G401 (cell line): ENCODE results near the gene TMEM89. TPM values are rescaled to one million over a fixed set of nuclear protein-coding genes. Genes with fewer than 3 reads are reported as not detected.

Source experiments
- total RNA-seq: library from RNA; depleted of rRNA; stranded (reverse); fragments of >200 nt; shearing (Covaris generic); gene quantifications from 2 replicates; pipeline ENCODE4 v1.2.3, GENCODE V29; 2014; rRNA removed

TMEM89 gene
- total RNA-seq, 1 experiment from 2014 or later: not detected

Other genes starting within 250 kb of the TMEM89 start
- 0.68 TPM in 1 of 2 replicates, not detected in the other for gene FBXW12, start 249.6 kb downstream of the TMEM89 start, total RNA-seq
- gene PLXNB1, start 191.7 kb downstream of the TMEM89 start, total RNA-seq: 10.7 and 23.5 TPM in 2 replicates
- 21.3 and 30.0 TPM in 2 replicates for gene CCDC51, start 181.7 kb downstream of the TMEM89 start, total RNA-seq
- gene TMA7, start 181.5 kb downstream of the TMEM89 start, total RNA-seq: 770 and 948 TPM in 2 replicates
- gene ATRIP, start 175.0 kb downstream of the TMEM89 start, total RNA-seq: 10.8 and 12.6 TPM in 2 replicates
- gene SHISA5, start 117.6 kb downstream of the TMEM89 start, total RNA-seq: 115 and 124 TPM in 2 replicates
- gene PFKFB4, start 65.0 kb downstream of the TMEM89 start, total RNA-seq: 9.7 and 18.8 TPM in 2 replicates
- gene UCN2, start 58.0 kb downstream of the TMEM89 start, total RNA-seq: not detected in 2 replicates
- 0.12 and 0.34 TPM in 2 replicates for gene COL7A1, start 26.4 kb downstream of the TMEM89 start, total RNA-seq
- 474 and 540 TPM in 2 replicates for gene UQCRC1, start 12.1 kb downstream of the TMEM89 start, total RNA-seq
- 40.2 and 51.0 TPM in 2 replicates for gene SLC26A6, start 13.7 kb upstream of the TMEM89 start, total RNA-seq
- gene CELSR3, start 41.1 kb upstream of the TMEM89 start, total RNA-seq: 4.6 and 5.0 TPM in 2 replicates
- 12.9 and 17.1 TPM in 2 replicates for gene NCKIPSD, start 64.1 kb upstream of the TMEM89 start, total RNA-seq
- 105 and 114 TPM in 2 replicates for gene IP6K2, start 95.5 kb upstream of the TMEM89 start, total RNA-seq
- gene PRKAR2A, start 226.1 kb upstream of the TMEM89 start, total RNA-seq: 10.8 and 16.7 TPM in 2 replicates